Endodermal cell (in vitro differentiated cells): ENCODE data around the gene GPX4. TPM values are rescaled to one million over a fixed set of nuclear protein-coding genes. Genes with fewer than 3 reads are reported as not detected.
"Not testable (repeated sequence)": the region's sequence is repeated elsewhere in the genome, so short reads cannot be mapped to it uniquely, and the experiment has no call there.

Experiments
- DNase-seq: peaks from one replicate; pipeline ENCODE4 v3.0.0-alpha.2; 2017
- H3K27ac ChIP-seq: 2 replicates; pipeline ENCODE4 v1.5.1; 2013; ENCODE audit warnings: mild to moderate bottlenecking, low read depth, low read length, moderate library complexity
- H3K27me3 ChIP-seq: 2 replicates; pipeline ENCODE4 v1.6.1; 2013; ENCODE audit warnings: mild to moderate bottlenecking, low read length, moderate library complexity; ENCODE audit not compliant: insufficient read depth, control insufficient read depth, poor library complexity, severe bottlenecking
- H3K36me3 ChIP-seq: 2 replicates; pipeline ENCODE4 v1.7.0; 2013; ENCODE audit warnings: mild to moderate bottlenecking, low read length, moderate library complexity; ENCODE audit not compliant: control insufficient read depth, insufficient read depth
- H3K4me1 ChIP-seq: one replicate; pipeline ENCODE4 v1.7.0; 2013; ENCODE audit warnings: low read length; ENCODE audit not compliant: control insufficient read depth, insufficient read depth
- H3K4me3 ChIP-seq: 2 replicates; pipeline ENCODE4 v1.5.1; 2013; ENCODE audit warnings: mild to moderate bottlenecking, low read length, moderate library complexity
- H3K9ac ChIP-seq: 2 replicates; pipeline ENCODE4 v1.6.1; 2013; ENCODE audit warnings: mild to moderate bottlenecking, low read length, moderate library complexity; ENCODE audit not compliant: poor library complexity, severe bottlenecking; ENCODE audit errors: extremely low read depth
- H3K9me3 ChIP-seq: 2 replicates; pipeline ENCODE4 v1.6.1; 2013; ENCODE audit warnings: mild to moderate bottlenecking, low read length, moderate library complexity; ENCODE audit not compliant: control insufficient read depth
- H3K27ac Mint-ChIP-seq: 2 replicates; pipeline ENCODE4 v1.8.0; 2020; ENCODE audit warnings: mixed read lengths
- H3K27me3 Mint-ChIP-seq: 2 replicates; pipeline ENCODE4 v1.8.0; 2021; ENCODE audit warnings: mild to moderate bottlenecking, mixed read lengths; ENCODE audit not compliant: insufficient read depth
- H3K36me3 Mint-ChIP-seq: 2 replicates; pipeline ENCODE4 v1.8.0; 2020; ENCODE audit warnings: low read depth, mixed read lengths
- H3K4me1 Mint-ChIP-seq: 2 replicates; pipeline ENCODE4 v1.8.0; 2020; ENCODE audit warnings: mixed read lengths
- H3K4me3 Mint-ChIP-seq: 2 replicates; pipeline ENCODE4 v1.8.0; 2020; ENCODE audit warnings: mild to moderate bottlenecking, moderate library complexity, mixed read lengths
- H3K9me3 Mint-ChIP-seq: 2 replicates; pipeline ENCODE4 v1.8.0; 2020; ENCODE audit warnings: mild to moderate bottlenecking, mixed read lengths
- WGBS, 2 experiments: methylation state at CpG; one replicate each; pipeline versions ENCODE4 v1.1.5 to v1.1.7; 2013; ENCODE audit warnings: missing lambda C conversion rate in 2 of 2, mixed read lengths in 1 of 2; ENCODE audit not compliant: insufficient coverage in 1 of 2, insufficient read length in 1 of 2; 5-methylcytosine and 5-hydroxymethylcytosine counted together
- total RNA-seq, 2 donors: library from RNA; stranded (reverse); fragmentation: NEBNext Ultra II Directional in 1 of 2; extraction: Animal tissue kit (Norgen Biotek cat#: 25700) in 1 of 2; gene quantifications; 2 replicates in 1 of 2; 3 replicates in 1 of 2; pipeline ENCODE4 v1.2.1, GENCODE V29; 2021
- TF ChIP-seq, protein P1 (sequence below): fragments of 200-600 bp; sonication (generic); conservative IDR thresholded peaks from 2 replicates; pipeline ENCODE4 v1.5.0; 2021; ENCODE audit warnings: antibody characterized with exemption, mild to moderate bottlenecking

Gene GPX4
- total RNA-seq, 2 donors from 2014 or later: 331 to 449 TPM

DNA sequence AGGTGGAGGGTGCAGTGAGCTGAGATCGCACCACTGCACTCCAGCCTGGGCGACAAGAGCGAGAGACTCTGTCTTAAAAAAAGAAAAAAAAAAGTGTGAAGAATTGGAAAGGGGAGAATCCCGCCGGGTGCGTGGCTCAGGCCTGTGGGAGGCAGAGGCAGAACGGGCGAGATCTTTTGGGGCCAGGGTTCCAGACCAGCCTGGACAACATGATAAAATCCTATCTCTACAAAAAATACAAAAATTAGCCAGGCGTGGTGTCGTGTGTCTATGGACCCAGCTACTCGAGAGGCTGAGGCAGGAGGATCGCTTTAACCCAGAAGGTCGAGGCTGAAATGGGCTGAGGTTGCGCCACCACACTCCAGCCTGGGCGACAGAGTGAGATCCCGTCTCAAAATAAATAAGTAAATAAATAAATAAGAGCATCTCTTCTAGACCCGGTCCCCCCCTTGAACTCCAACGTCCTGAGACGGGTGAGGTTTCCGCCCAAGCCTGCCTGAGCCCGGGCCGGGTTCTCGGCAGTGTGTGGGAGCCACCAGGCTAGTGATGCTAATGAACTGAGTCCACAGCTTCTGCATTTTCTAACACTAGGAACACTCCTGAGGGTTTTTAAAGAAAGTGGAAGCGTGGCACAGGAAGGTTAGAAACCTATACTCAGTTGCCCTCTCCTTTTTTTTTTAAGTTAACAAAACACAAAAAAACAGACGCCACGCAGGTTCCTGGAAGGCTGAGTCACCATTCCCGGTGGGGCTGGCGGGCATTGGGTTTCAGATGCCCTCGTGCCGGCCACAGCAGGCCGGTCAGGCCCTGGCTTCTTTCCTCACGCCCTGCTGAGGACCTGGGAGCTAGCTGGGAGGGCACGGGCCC, 22.0 kb downstream of the GPX4 start:
- DNase-seq: no peak
- Histone ChIP-seq H3K4me3 (no peak overlapping the region), H3K27ac (no peak overlapping the region), H3K9me3 (no peaks in the 10 kb centered on the region), H3K4me1 (no peaks in the 10 kb centered on the region), H3K27me3 (no peaks in the 10 kb centered on the region), H3K36me3 (peaks cover 25% of the 10 kb centered on the region), H3K9ac (no peak overlapping the region)
- H3K4me1 Mint-ChIP-seq: no peaks in the 10 kb centered on the region
- no peaks in the 10 kb centered on the region for H3K27me3 Mint-ChIP-seq
- WGBS, 2 experiments: 95 to 96% methylated on average over 13 to 33 of the region's 33 CpGs
- no peak overlapping the region for H3K4me3 Mint-ChIP-seq
- TF ChIP-seq, protein P1, sequence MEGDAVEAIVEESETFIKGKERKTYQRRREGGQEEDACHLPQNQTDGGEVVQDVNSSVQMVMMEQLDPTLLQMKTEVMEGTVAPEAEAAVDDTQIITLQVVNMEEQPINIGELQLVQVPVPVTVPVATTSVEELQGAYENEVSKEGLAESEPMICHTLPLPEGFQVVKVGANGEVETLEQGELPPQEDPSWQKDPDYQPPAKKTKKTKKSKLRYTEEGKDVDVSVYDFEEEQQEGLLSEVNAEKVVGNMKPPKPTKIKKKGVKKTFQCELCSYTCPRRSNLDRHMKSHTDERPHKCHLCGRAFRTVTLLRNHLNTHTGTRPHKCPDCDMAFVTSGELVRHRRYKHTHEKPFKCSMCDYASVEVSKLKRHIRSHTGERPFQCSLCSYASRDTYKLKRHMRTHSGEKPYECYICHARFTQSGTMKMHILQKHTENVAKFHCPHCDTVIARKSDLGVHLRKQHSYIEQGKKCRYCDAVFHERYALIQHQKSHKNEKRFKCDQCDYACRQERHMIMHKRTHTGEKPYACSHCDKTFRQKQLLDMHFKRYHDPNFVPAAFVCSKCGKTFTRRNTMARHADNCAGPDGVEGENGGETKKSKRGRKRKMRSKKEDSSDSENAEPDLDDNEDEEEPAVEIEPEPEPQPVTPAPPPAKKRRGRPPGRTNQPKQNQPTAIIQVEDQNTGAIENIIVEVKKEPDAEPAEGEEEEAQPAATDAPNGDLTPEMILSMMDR: no peak
- no peak overlapping the region for H3K27ac Mint-ChIP-seq
- no peaks in the 10 kb centered on the region for H3K9me3 Mint-ChIP-seq
- peaks cover 35% of the 10 kb centered on the region for H3K36me3 Mint-ChIP-seq

DNA sequence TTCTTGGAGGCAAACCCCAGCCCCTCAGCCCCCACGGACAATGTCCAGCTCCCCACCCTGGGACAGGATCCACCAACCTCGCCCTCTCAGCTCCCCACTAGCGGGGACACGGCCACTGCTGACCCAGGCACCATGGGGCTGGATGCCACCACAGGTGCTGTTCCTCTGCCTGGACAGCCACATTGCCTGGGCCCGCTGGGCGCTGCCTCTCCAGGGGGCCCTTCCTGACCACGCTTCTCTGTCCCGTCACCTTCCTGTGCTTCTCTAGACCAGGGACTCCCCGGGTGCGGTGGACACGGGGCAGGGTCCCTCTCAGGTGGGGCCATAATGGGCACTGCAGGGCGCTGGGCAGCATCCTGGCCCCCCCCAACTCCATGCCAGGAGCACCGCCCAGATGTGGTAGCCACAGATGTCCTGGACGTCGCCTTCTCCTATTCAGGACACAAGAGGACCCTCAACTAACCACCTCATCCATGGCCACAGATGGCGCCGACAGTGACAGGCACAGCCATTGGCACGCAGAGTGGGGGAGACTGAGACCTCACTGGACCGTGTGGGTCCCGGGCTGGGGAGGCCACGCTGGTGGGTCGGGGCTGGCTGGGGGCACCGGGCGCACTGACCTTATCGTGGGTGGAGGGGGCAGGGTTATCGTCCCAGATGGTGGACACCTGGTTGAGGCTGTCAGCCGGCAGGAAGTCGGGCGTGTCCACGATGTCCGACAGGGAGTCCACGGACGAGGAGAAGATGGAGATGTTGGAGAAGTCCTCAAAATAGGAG, 23.4 kb downstream of the GPX4 start:
- Histone ChIP-seq H3K27ac (no peak overlapping the region), H3K9ac (no peak overlapping the region), H3K4me3 (no peak overlapping the region), H3K9me3 (no peaks in the 10 kb centered on the region), H3K27me3 (no peaks in the 10 kb centered on the region), H3K4me1 (no peaks in the 10 kb centered on the region), H3K36me3 (peaks cover 17% of the 10 kb centered on the region)
- WGBS, 2 experiments: 95 to 97% methylated on average over 25 to 33 of the region's 33 CpGs
- DNase-seq: no peak
- Mint-ChIP-seq H3K9me3 (no peaks in the 10 kb centered on the region), H3K4me3 (no peak overlapping the region), H3K27me3 (no peaks in the 10 kb centered on the region), H3K27ac (no peak overlapping the region), H3K4me1 (no peaks in the 10 kb centered on the region), H3K36me3 (peaks cover 26% of the 10 kb centered on the region)
- TF ChIP-seq, protein P1: no peak

DNA sequence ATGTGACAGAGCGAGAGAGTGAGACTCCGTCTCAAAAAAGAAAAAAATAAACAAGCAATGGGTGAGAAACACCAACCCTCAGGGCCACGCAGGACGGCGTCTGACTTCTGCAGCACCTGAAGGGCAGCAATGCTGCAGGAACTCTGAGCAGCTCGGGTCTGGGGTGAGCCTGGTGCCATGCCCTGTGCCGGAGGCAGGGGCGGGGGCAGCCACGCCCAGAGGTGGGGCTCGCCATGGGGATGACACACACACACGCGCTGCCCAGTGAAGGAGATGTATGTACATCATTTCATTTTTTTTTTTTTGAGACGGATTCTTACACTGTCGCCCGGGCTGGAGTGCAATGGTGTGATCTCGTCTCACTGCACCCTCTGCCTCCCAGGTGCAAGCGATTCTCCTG, 24.3 kb downstream of the GPX4 start:
- H3K9ac ChIP-seq: no peak overlapping the region
- 96% methylated on average over 11 to 17 of the region's 17 CpGs for WGBS, 2 experiments
- TF ChIP-seq, protein P1: no peak

DNA sequence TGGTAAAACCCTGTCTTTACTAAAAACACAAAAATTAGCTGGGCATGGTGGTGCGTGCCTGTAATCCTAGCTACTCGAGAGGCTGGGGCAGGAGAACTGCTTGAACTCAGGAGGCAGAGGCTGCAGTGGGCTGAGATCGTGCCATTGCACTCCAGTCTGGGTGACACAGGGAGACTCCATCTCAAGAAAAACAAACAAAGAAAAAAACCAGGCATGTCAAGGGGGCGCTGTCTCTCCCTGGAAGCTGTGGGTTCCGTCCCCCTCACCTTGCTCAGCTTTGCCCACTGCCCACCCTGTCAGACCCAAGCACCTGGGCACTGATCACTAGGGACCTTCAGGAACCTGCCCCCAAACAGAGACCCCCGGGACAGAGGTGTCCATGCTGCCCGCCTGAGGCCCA, 25.3 kb downstream of the GPX4 start:
- not testable (repeated sequence) for H3K27me3 ChIP-seq, H3K27me3 Mint-ChIP-seq, H3K9me3 ChIP-seq, H3K9ac ChIP-seq, H3K4me1 ChIP-seq, H3K4me3 ChIP-seq, H3K27ac Mint-ChIP-seq, DNase-seq, H3K4me3 Mint-ChIP-seq, H3K9me3 Mint-ChIP-seq, H3K4me1 Mint-ChIP-seq, H3K27ac ChIP-seq
- WGBS, 2 experiments: 90 to 95% methylated on average over 5 to 7 of the region's 7 CpGs
- H3K36me3 ChIP-seq: peaks cover 15% of the 10 kb centered on the region
- peaks cover 20% of the 10 kb centered on the region for H3K36me3 Mint-ChIP-seq

More for the DNA sequence above, 24.3 kb downstream of the GPX4 start:
- no peaks in the 10 kb centered on the region for H3K4me1 Mint-ChIP-seq
- Histone ChIP-seq H3K36me3 (peaks cover 17% of the 10 kb centered on the region), H3K4me3 (no peak overlapping the region), H3K9me3 (no peaks in the 10 kb centered on the region), H3K4me1 (no peaks in the 10 kb centered on the region), H3K27ac (no peak overlapping the region), H3K27me3 (no peaks in the 10 kb centered on the region)
- no peaks in the 10 kb centered on the region for H3K9me3 Mint-ChIP-seq
- no peak overlapping the region for H3K27ac Mint-ChIP-seq
- H3K36me3 Mint-ChIP-seq: peaks cover 23% of the 10 kb centered on the region
- H3K4me3 Mint-ChIP-seq: no peak overlapping the region
- H3K27me3 Mint-ChIP-seq: no peaks in the 10 kb centered on the region
- no peak for DNase-seq
